Measurements from ENCODE around the gene HDAC7.

HDAC7 gene

GRCh38 chr12:47757840-47758583 is 61.7 kb downstream of the HDAC7 start:
- no peak for FAIRE-seq

GRCh38 chr12:47757364-47757839 is 62.3 kb downstream of the HDAC7 start:
- FAIRE-seq, result no peak

GRCh38 chr12:47755655-47756562 is 63.8 kb downstream of the HDAC7 start:
- FAIRE-seq, result no peak

GRCh38 chr12:47754881-47755280 is 64.8 kb downstream of the HDAC7 start:
- no peak for FAIRE-seq

GRCh38 chr12:47754126-47754525 is 65.6 kb downstream of the HDAC7 start:
- no peak for FAIRE-seq

GRCh38 chr12:47753021-47754001 is 66.4 kb downstream of the HDAC7 start:
- no peak for FAIRE-seq

- FAIRE-seq, result no peak
Observed at GRCh38 chr12:47752552-47752951, 67.2 kb downstream of the HDAC7 start.

GRCh38 chr12:47752121-47752520 is 67.6 kb downstream of the HDAC7 start:
- no peak for FAIRE-seq

GRCh38 chr12:47751561-47751960 is 68.1 kb downstream of the HDAC7 start:
- no peak for FAIRE-seq

GRCh38 chr12:47750916-47751470 is 68.7 kb downstream of the HDAC7 start:
- FAIRE-seq, result no peak

- no peak for FAIRE-seq
Observed at GRCh38 chr12:47750229-47750798, 69.4 kb downstream of the HDAC7 start.

GRCh38 chr12:47748899-47749298 is 70.8 kb downstream of the HDAC7 start:
- FAIRE-seq, result no peak

- no peak for FAIRE-seq
Observed at GRCh38 chr12:47748507-47748828, 71.2 kb downstream of the HDAC7 start.

- no peak for FAIRE-seq
Observed at GRCh38 chr12:47747596-47748506, 71.9 kb downstream of the HDAC7 start.

GRCh38 chr12:47747126-47747525 is 72.6 kb downstream of the HDAC7 start:
- FAIRE-seq, result no peak

GRCh38 chr12:47746523-47746922 is 73.2 kb downstream of the HDAC7 start:
- FAIRE-seq, result no peak

GRCh38 chr12:47746073-47746472 is 73.6 kb downstream of the HDAC7 start:
- no peak for FAIRE-seq

GRCh38 chr12:47745485-47746041 is 74.1 kb downstream of the HDAC7 start:
- FAIRE-seq, result no peak

- no peak for FAIRE-seq
Observed at GRCh38 chr12:47744778-47745436, 74.8 kb downstream of the HDAC7 start.

- FAIRE-seq, result no peak
Observed at GRCh38 chr12:47744005-47744651, 75.6 kb downstream of the HDAC7 start.

Measured in G401.6 (cell line).